Dendritic cell treated with granulocyte-macrophage colony-stimulating factor and Interleukin-4, amounts not matched to agents 40 ng/mL and 50 ng/mL, for 4 days (primary cell): ENCODE results near the gene ADAM22.
"Not testable (repeated sequence)": the region's sequence is repeated elsewhere in the genome, so short reads cannot be mapped to it uniquely, and the experiment has no call there.

Source experiments
- H3K27ac Mint-ChIP-seq: one replicate; pipeline ENCODE4 v1.8.0; 2022; ENCODE audit warnings: mild to moderate bottlenecking, mixed read lengths
- H3K27me3 Mint-ChIP-seq: one replicate; pipeline ENCODE4 v1.8.0; 2022; ENCODE audit warnings: mild to moderate bottlenecking, mixed read lengths
- H3K36me3 Mint-ChIP-seq: one replicate; pipeline ENCODE4 v1.8.0; 2022; ENCODE audit warnings: low read depth, mixed read lengths
- H3K4me1 Mint-ChIP-seq: one replicate; pipeline ENCODE4 v1.8.0; 2022; ENCODE audit warnings: low read depth, mixed read lengths
- H3K4me3 Mint-ChIP-seq: one replicate; pipeline ENCODE4 v1.8.0; 2022; ENCODE audit warnings: mild to moderate bottlenecking, moderate library complexity, mixed read lengths
- H3K9me3 Mint-ChIP-seq: one replicate; pipeline ENCODE4 v1.8.0; 2022; ENCODE audit warnings: mixed read lengths
- intact Hi-C: fragments of 100-400 bp; cut with micrococcal nuclease; formaldehyde crosslinking; loops from one replicate; pipeline ENCODE4 v1.15.0; 2022

Gene ADAM22

GRCh38 chr7:88151119-88151790 lies 217.2 kb downstream of the ADAM22 start:
- Mint-ChIP-seq H3K27me3 (no peaks in the 10 kb centered on the region), H3K4me3 (no peak overlapping the region), H3K36me3 (no peaks in the 10 kb centered on the region), H3K9me3 (no peaks in the 10 kb centered on the region), H3K4me1 (peaks cover 9% of the 10 kb centered on the region), H3K27ac (no peak overlapping the region)
- intact Hi-C loops, result no loop called here

GRCh38 chr7:88153378-88153777 lies 219.3 kb downstream of the ADAM22 start:
- H3K27ac Mint-ChIP-seq, result no peak overlapping the region

GRCh38 chr7:88155756-88156155 lies 221.7 kb downstream of the ADAM22 start:
- intact Hi-C loops, result no loop called here
- Mint-ChIP-seq H3K4me1 (no peaks in the 10 kb centered on the region), H3K4me3 (no peak overlapping the region), H3K9me3 (peaks cover 22% of the 10 kb centered on the region), H3K36me3 (no peaks in the 10 kb centered on the region), H3K27ac (no peak overlapping the region), H3K27me3 (no peaks in the 10 kb centered on the region)

More at GRCh38 chr7:88153378-88153777, 219.3 kb downstream of the ADAM22 start:
- no peaks in the 10 kb centered on the region for H3K4me1 Mint-ChIP-seq
- no peaks in the 10 kb centered on the region for H3K36me3 Mint-ChIP-seq
- H3K9me3 Mint-ChIP-seq, result peaks cover 9% of the 10 kb centered on the region
- H3K27me3 Mint-ChIP-seq, result no peaks in the 10 kb centered on the region
- intact Hi-C loops, result no loop called here
- no peak overlapping the region for H3K4me3 Mint-ChIP-seq

- peaks cover 26% of the 10 kb centered on the region for H3K9me3 Mint-ChIP-seq
- H3K4me1 Mint-ChIP-seq, result no peaks in the 10 kb centered on the region
- H3K27ac Mint-ChIP-seq, result no peak overlapping the region
- H3K36me3 Mint-ChIP-seq, result no peaks in the 10 kb centered on the region
- intact Hi-C loops, result no loop called here
- H3K27me3 Mint-ChIP-seq, result no peaks in the 10 kb centered on the region
- H3K4me3 Mint-ChIP-seq, result no peak overlapping the region
Measured at GRCh38 chr7:88156356-88156755, 222.3 kb downstream of the ADAM22 start.

- intact Hi-C loops, H3K27ac Mint-ChIP-seq, H3K36me3 Mint-ChIP-seq, H3K27me3 Mint-ChIP-seq, H3K4me3 Mint-ChIP-seq, H3K4me1 Mint-ChIP-seq: not testable (repeated sequence)
- H3K9me3 Mint-ChIP-seq, result peaks cover 33% of the 10 kb centered on the region
Measured at GRCh38 chr7:88159741-88160140, 225.7 kb downstream of the ADAM22 start.

GRCh38 chr7:88165697-88166096 lies 231.6 kb downstream of the ADAM22 start:
- Mint-ChIP-seq H3K27me3 (no peaks in the 10 kb centered on the region), H3K4me1 (peaks cover 6% of the 10 kb centered on the region), H3K4me3 (no peak overlapping the region), H3K9me3 (peaks cover 11% of the 10 kb centered on the region), H3K27ac (no peak overlapping the region), H3K36me3 (no peaks in the 10 kb centered on the region)
- intact Hi-C loops, result no loop called here

- H3K4me3 Mint-ChIP-seq, result no peak overlapping the region
- peaks cover 6% of the 10 kb centered on the region for H3K4me1 Mint-ChIP-seq
- H3K9me3 Mint-ChIP-seq, result no peaks in the 10 kb centered on the region
- H3K27me3 Mint-ChIP-seq, result no peaks in the 10 kb centered on the region
- no peaks in the 10 kb centered on the region for H3K36me3 Mint-ChIP-seq
- intact Hi-C loops, result no loop called here
- peak overlapping the region; percentile 21 for H3K27ac Mint-ChIP-seq
Measured at GRCh38 chr7:88167223-88167622, 233.2 kb downstream of the ADAM22 start.

GRCh38 chr7:88167721-88168120 lies 233.7 kb downstream of the ADAM22 start:
- Mint-ChIP-seq H3K27ac (peak overlapping the region; percentile 21), H3K9me3 (no peaks in the 10 kb centered on the region), H3K27me3 (no peaks in the 10 kb centered on the region), H3K36me3 (no peaks in the 10 kb centered on the region), H3K4me1 (peaks cover 6% of the 10 kb centered on the region), H3K4me3 (no peak overlapping the region)
- intact Hi-C loops, result loop anchor here (2.0 kb wide), 1 partner anchor 661 kb away; no protein-coding TSS in a partner anchor

- intact Hi-C loops, result loop anchor here (2.0 kb wide), 1 partner anchor 663 kb away; no protein-coding TSS in a partner anchor
- H3K36me3 Mint-ChIP-seq, result no peaks in the 10 kb centered on the region
- no peak overlapping the region for H3K27ac Mint-ChIP-seq
- no peaks in the 10 kb centered on the region for H3K27me3 Mint-ChIP-seq
- no peaks in the 10 kb centered on the region for H3K9me3 Mint-ChIP-seq
- H3K4me3 Mint-ChIP-seq, result no peak overlapping the region
- H3K4me1 Mint-ChIP-seq, result peaks cover 6% of the 10 kb centered on the region
Measured at GRCh38 chr7:88169717-88170320, 235.8 kb downstream of the ADAM22 start.

- H3K4me3 Mint-ChIP-seq, result no peak overlapping the region
- intact Hi-C loops, result no loop called here
- no peaks in the 10 kb centered on the region for H3K36me3 Mint-ChIP-seq
- no peaks in the 10 kb centered on the region for H3K27me3 Mint-ChIP-seq
- no peak overlapping the region for H3K27ac Mint-ChIP-seq
- H3K9me3 Mint-ChIP-seq, result no peaks in the 10 kb centered on the region
- H3K4me1 Mint-ChIP-seq, result peaks cover 2% of the 10 kb centered on the region
Measured at GRCh38 chr7:88172842-88173241, 238.8 kb downstream of the ADAM22 start.

GRCh38 chr7:88176190-88176589 lies 242.1 kb downstream of the ADAM22 start:
- Mint-ChIP-seq H3K27me3 (no peaks in the 10 kb centered on the region), H3K4me3 (no peak overlapping the region), H3K9me3 (no peaks in the 10 kb centered on the region), H3K4me1 (no peaks in the 10 kb centered on the region), H3K27ac (no peak overlapping the region), H3K36me3 (no peaks in the 10 kb centered on the region)
- intact Hi-C loops, result no loop called here

- Mint-ChIP-seq H3K27me3 (no peaks in the 10 kb centered on the region), H3K27ac (no peak overlapping the region), H3K36me3 (no peaks in the 10 kb centered on the region), H3K4me1 (no peaks in the 10 kb centered on the region), H3K4me3 (no peak overlapping the region), H3K9me3 (no peaks in the 10 kb centered on the region)
- intact Hi-C loops, result no loop called here
Measured at GRCh38 chr7:88183051-88183450, 249.0 kb downstream of the ADAM22 start.

- Mint-ChIP-seq H3K27me3 (no peaks in the 10 kb centered on the region), H3K36me3 (no peaks in the 10 kb centered on the region), H3K4me3 (no peak overlapping the region), H3K9me3 (no peaks in the 10 kb centered on the region), H3K4me1 (no peaks in the 10 kb centered on the region), H3K27ac (no peak overlapping the region)
- intact Hi-C loops, result no loop called here
Measured at GRCh38 chr7:88184848-88185304, 250.8 kb downstream of the ADAM22 start.

GRCh38 chr7:88185650-88186049 lies 251.6 kb downstream of the ADAM22 start:
- intact Hi-C loops, result no loop called here

GRCh38 chr7:88191911-88192310 lies 257.9 kb downstream of the ADAM22 start:
- Mint-ChIP-seq H3K36me3 (no peaks in the 10 kb centered on the region), H3K4me3 (no peak overlapping the region), H3K4me1 (no peaks in the 10 kb centered on the region), H3K9me3 (no peaks in the 10 kb centered on the region), H3K27ac (no peak overlapping the region), H3K27me3 (no peaks in the 10 kb centered on the region)
- intact Hi-C loops, result no loop called here

More at GRCh38 chr7:88185650-88186049, 251.6 kb downstream of the ADAM22 start:
- Mint-ChIP-seq H3K9me3 (no peaks in the 10 kb centered on the region), H3K4me1 (no peaks in the 10 kb centered on the region), H3K27ac (no peak overlapping the region), H3K4me3 (no peak overlapping the region), H3K36me3 (no peaks in the 10 kb centered on the region), H3K27me3 (no peaks in the 10 kb centered on the region)
